ENCODE results near the gene GAK. TPM values are rescaled to one million over a fixed set of nuclear protein-coding genes. Genes with fewer than 3 reads are reported as not detected.
A peak's percentile ranks its signal among the peaks of the same experiment; 100 is the strongest.

Gene GAK
- total and polyA plus RNA-seq, 7 donors: 20.9 to 55.8 (median 36.4) TPM

GRCh38 chr4:973431-974397 is 41.6 kb upstream of the GAK start, which contains the start of gene DGKQ:
Gene DGKQ, minus strand, starts transcription at chr4:973569. Its CDS starts 87 bp downstream, at chr4:973482.
- intact Hi-C loops (cut with DNase I): loop anchor here in 1 of 2 donors (5.0 kb wide), 1 partner anchor 41 kb away; the partner anchor contains the start of genes GAK and TMEM175
- no peaks in the 10 kb centered on the region for H3K9me3 ChIP-seq
- 21 to 38% (median 28%) methylated on average over 63 to 123 of the region's 123 CpGs for WGBS, 3 donors
- H3K4me1 ChIP-seq: peaks cover 18% of the 10 kb centered on the region
- H3K27me3 ChIP-seq (ENCODE audit: insufficient read depth in 3 of 3, low read length in 2 of 3): peaks cover 0 to 3% (median 2%) of the 10 kb centered on the region in 3 donors
- no peaks in the 10 kb centered on the region for H3K36me3 ChIP-seq (ENCODE audit: insufficient read depth in 1 of 2, low read depth in 1 of 2)
- ATAC-seq (peak; percentile 99), DNase-seq (peak; percentile 88 to 93)
- H3K4me3 ChIP-seq: peak within 1 kb of the TSS; percentile 83
- no peak for TF ChIP-seq CTCF (IDR thresholded peaks at IDR 0.05)
- H3K27ac ChIP-seq: no peak within 1 kb of the TSS

GRCh38 chr4:972651-973424 is 40.7 kb upstream of the GAK start:
- DNase-seq (peak in 1 of 2 donors; percentile 55), ATAC-seq (peak; percentile 1 to 29 (median 12))
- Histone ChIP-seq H3K9me3 (no peaks in the 10 kb centered on the region), H3K36me3 (ENCODE audit: insufficient read depth in 1 of 2, low read depth in 1 of 2) (no peaks in the 10 kb centered on the region), H3K27ac (no peak overlapping the region), H3K27me3 (ENCODE audit: insufficient read depth in 3 of 3, low read length in 2 of 3) (peaks cover 0 to 8% (median 2%) of the 10 kb centered on the region in 3 donors), H3K4me3 (peak overlapping the region; percentile 83), H3K4me1 (peaks cover 18% of the 10 kb centered on the region)
- TF ChIP-seq CTCF (IDR thresholded peaks at IDR 0.05): no peak
- 0 to 1% (median 0%) methylated on average over 34 to 65 of the region's 65 CpGs for WGBS, 3 donors
- intact Hi-C loops (cut with DNase I): loop anchor here in 1 of 2 donors (5.0 kb wide), 1 partner anchor 41 kb away; the partner anchor contains the start of genes GAK and TMEM175

GRCh38 chr4:971666-972500 is 39.8 kb upstream of the GAK start:
- DNase-seq (peak in 1 of 2 donors; percentile 15), ATAC-seq (no peak)
- Histone ChIP-seq H3K27me3 (ENCODE audit: insufficient read depth in 3 of 3, low read length in 2 of 3) (peaks cover 0 to 8% (median 2%) of the 10 kb centered on the region in 3 donors), H3K4me3 (peak overlapping the region; percentile 83), H3K36me3 (ENCODE audit: insufficient read depth in 1 of 2, low read depth in 1 of 2) (peaks cover 0 to under 1% of the 10 kb centered on the region in 2 donors), H3K27ac (no peak overlapping the region), H3K4me1 (peaks cover 18% of the 10 kb centered on the region), H3K9me3 (no peaks in the 10 kb centered on the region)
- intact Hi-C loops (cut with DNase I): loop anchor here in 1 of 2 donors (5.0 kb wide), 1 partner anchor 40 kb away; the partner anchor contains the start of genes GAK and TMEM175
- TF ChIP-seq CTCF (IDR thresholded peaks at IDR 0.05): no peak
- 38 to 47% (median 42%) methylated on average over 21 to 24 of the region's 24 CpGs for WGBS, 3 donors
